ENCODE data around the gene ATP1A2. TPM values are rescaled to one million over a fixed set of nuclear protein-coding genes. Genes with fewer than 3 reads are reported as not detected.

ATP1A2 gene
- total and polyA plus RNA-seq, 2 donors (not counting 1 experiment from before 2014, with no cell fraction given): not detected

GRCh38 chr1:160136926-160137200 lies 21.3 kb downstream of the ATP1A2 start:
- CTCF ChIA-PET: no interaction called here
- H3K79me2 ChIP-seq (ENCODE audit: control insufficient read depth, insufficient read depth, low read length): no peaks in the 10 kb centered on the region
- Mint-ChIP-seq H3K9me3 (ENCODE audit: insufficient read depth) (no peaks in the 10 kb centered on the region), H3K4me1 (no peaks in the 10 kb centered on the region), H3K4me3 (no peak overlapping the region), H3K27ac (no peak overlapping the region), H3K27me3 (peaks cover 45% of the 10 kb centered on the region)
- WGBS (ENCODE audit: insufficient coverage): 100% methylated on average over 5 of the region's 5 CpGs
- no peaks in the 10 kb centered on the region for H3K9me3 ChIP-seq (ENCODE audit: control extremely low read depth in 1 of 3, control insufficient read depth in 2 of 3, insufficient read depth in 1 of 3, low read length in 2 of 3)
- no peak overlapping the region for H3K4me3 ChIP-seq (ENCODE audit: control extremely low read depth in 1 of 5, extremely low read depth in 1 of 5, insufficient read depth in 1 of 5, low read depth in 2 of 5, low read length in 4 of 5)
- H2AFZ ChIP-seq (ENCODE audit: insufficient read depth, low read depth, low read length, poor library complexity, severe bottlenecking): no peak overlapping the region
- no peaks in the 10 kb centered on the region for H4K20me1 ChIP-seq (ENCODE audit: control insufficient read depth, insufficient read depth, low read length, poor library complexity, severe bottlenecking)
- intact Hi-C loops (cut with micrococcal nuclease): no loop called here
- H3K27ac ChIP-seq (ENCODE audit: low read length in 2 of 2): no peak overlapping the region
- no peak for TF ChIP-seq EZH2 (IDR thresholded peaks at IDR 0.05; ENCODE audit: borderline replicate concordance, insufficient read depth, low read depth, low read length, poor library complexity, severe bottlenecking)
- DNase-seq (no peak), ATAC-seq (ENCODE audit: low read depth) (no peak)
- no peaks in the 10 kb centered on the region for H3K36me3 ChIP-seq (replicated peaks in 1 of 2; ENCODE audit: control extremely low read depth in 1 of 2, control insufficient read depth in 1 of 2, extremely low read depth in 1 of 2, insufficient read depth in 2 of 2, low read length in 1 of 2)
- no peak overlapping the region for H3K9ac ChIP-seq (ENCODE audit: low read length)
- peaks cover 0 to 13% (median 5%) of the 10 kb centered on the region in 4 experiments for H3K27me3 ChIP-seq (replicated peaks in 1 of 4; ENCODE audit: control extremely low read depth in 1 of 4, control insufficient read depth in 3 of 4, insufficient read depth in 4 of 4, low read length in 3 of 4)
- H3K4me1 ChIP-seq (ENCODE audit: control insufficient read depth in 2 of 2, insufficient read depth in 2 of 2, low read length in 2 of 2): no peaks in the 10 kb centered on the region
- no peak overlapping the region for H3K4me2 ChIP-seq (replicated peaks; ENCODE audit: low read depth, low read length, poor library complexity, severe bottlenecking)
- POLR2A ChIA-PET: no interaction called here

GRCh38 chr1:160137216-160137862 lies 21.8 kb downstream of the ATP1A2 start:
- 93% methylated on average over 7 of the region's 8 CpGs for WGBS (ENCODE audit: insufficient coverage)
- no peak overlapping the region for H2AFZ ChIP-seq (ENCODE audit: insufficient read depth, low read depth, low read length, poor library complexity, severe bottlenecking)
- no peak for ATAC-seq (ENCODE audit: low read depth)
- H3K27me3 Mint-ChIP-seq: peaks cover 45% of the 10 kb centered on the region
- H3K4me3 ChIP-seq (ENCODE audit: control extremely low read depth in 1 of 5, extremely low read depth in 1 of 5, insufficient read depth in 1 of 5, low read depth in 2 of 5, low read length in 4 of 5): no peak overlapping the region
- H3K9ac ChIP-seq (ENCODE audit: low read length): no peak overlapping the region
- TF ChIP-seq EZH2 (IDR thresholded peaks at IDR 0.05; ENCODE audit: borderline replicate concordance, insufficient read depth, low read depth, low read length, poor library complexity, severe bottlenecking) (no peak), CTCF (IDR thresholded peaks at IDR 0.05) (no peak)
- ChIA-PET CTCF (no interaction called here), POLR2A (no interaction called here)
- H3K9me3 Mint-ChIP-seq (ENCODE audit: insufficient read depth): no peaks in the 10 kb centered on the region
- no peaks in the 10 kb centered on the region for H3K4me1 ChIP-seq (ENCODE audit: control insufficient read depth in 2 of 2, insufficient read depth in 2 of 2, low read length in 2 of 2)
- H4K20me1 ChIP-seq (ENCODE audit: control insufficient read depth, insufficient read depth, low read length, poor library complexity, severe bottlenecking): no peaks in the 10 kb centered on the region
- no peak for DNase-seq
- no peaks in the 10 kb centered on the region for H3K9me3 ChIP-seq (ENCODE audit: control extremely low read depth in 1 of 3, control insufficient read depth in 2 of 3, insufficient read depth in 1 of 3, low read length in 2 of 3)
- no peak overlapping the region for H3K4me3 Mint-ChIP-seq
- H3K4me1 Mint-ChIP-seq: no peaks in the 10 kb centered on the region
- no peaks in the 10 kb centered on the region for H3K79me2 ChIP-seq (ENCODE audit: control insufficient read depth, insufficient read depth, low read length)
- intact Hi-C loops (cut with micrococcal nuclease): no loop called here
- H3K4me2 ChIP-seq (replicated peaks; ENCODE audit: low read depth, low read length, poor library complexity, severe bottlenecking): no peak overlapping the region
- no peak overlapping the region for H3K27ac ChIP-seq (ENCODE audit: low read length in 2 of 2)
- H3K27me3 ChIP-seq (replicated peaks in 1 of 4; ENCODE audit: control extremely low read depth in 1 of 4, control insufficient read depth in 3 of 4, insufficient read depth in 4 of 4, low read length in 3 of 4): peaks cover 0 to 15% (median 5%) of the 10 kb centered on the region in 4 experiments
- no peaks in the 10 kb centered on the region for H3K36me3 ChIP-seq (replicated peaks in 1 of 2; ENCODE audit: control extremely low read depth in 1 of 2, control insufficient read depth in 1 of 2, extremely low read depth in 1 of 2, insufficient read depth in 2 of 2, low read length in 1 of 2)
- H3K27ac Mint-ChIP-seq: no peak overlapping the region
